Measurements from ENCODE around the gene THSD7A.

Gene THSD7A

GRCh38 chr7:11486271-11486670 is 345.7 kb downstream of the THSD7A start:
- Histone ChIP-seq H3K9me3 (ENCODE audit: control insufficient read depth, insufficient read depth, low read length) (no peaks in the 10 kb centered on the region; the same call in 1 of the 2 replicates), H3K4me1 (ENCODE audit: control insufficient read depth, insufficient read depth, low read length) (peaks cover 26% of the 10 kb centered on the region), H3K27ac (ENCODE audit: low read depth, low read length) (no peak overlapping the region), H3K4me3 (ENCODE audit: low read depth, low read length) (no peak overlapping the region), H3K9ac (ENCODE audit: low read depth, low read length) (no peak overlapping the region), H3K36me3 (ENCODE audit: control insufficient read depth, insufficient read depth, low read length) (no peaks in the 10 kb centered on the region), H3K27me3 (ENCODE audit: control insufficient read depth, insufficient read depth, low read length) (no peaks in the 10 kb centered on the region)

- no peaks in the 10 kb centered on the region for H3K27me3 ChIP-seq (ENCODE audit: control insufficient read depth, insufficient read depth, low read length)
- peaks cover 26% of the 10 kb centered on the region for H3K4me1 ChIP-seq (ENCODE audit: control insufficient read depth, insufficient read depth, low read length)
- H3K9me3 ChIP-seq (ENCODE audit: control insufficient read depth, insufficient read depth, low read length): no peaks in the 10 kb centered on the region; the same call in 1 of the 2 replicates
- no peaks in the 10 kb centered on the region for H3K36me3 ChIP-seq (ENCODE audit: control insufficient read depth, insufficient read depth, low read length)
- H3K9ac ChIP-seq (ENCODE audit: low read depth, low read length): no peak overlapping the region
- H3K27ac ChIP-seq (ENCODE audit: low read depth, low read length): no peak overlapping the region
- no peak overlapping the region for H3K4me3 ChIP-seq (ENCODE audit: low read depth, low read length)
Observed at GRCh38 chr7:11485636-11486035, 346.4 kb downstream of the THSD7A start.

GRCh38 chr7:11480143-11480542 is 351.9 kb downstream of the THSD7A start:
- no peaks in the 10 kb centered on the region for H3K9me3 ChIP-seq (ENCODE audit: control insufficient read depth, insufficient read depth, low read length)
- H3K9ac ChIP-seq (ENCODE audit: low read depth, low read length): no peak overlapping the region
- no peaks in the 10 kb centered on the region for H3K27me3 ChIP-seq (ENCODE audit: control insufficient read depth, insufficient read depth, low read length)
- H3K27ac ChIP-seq (ENCODE audit: low read depth, low read length): no peak overlapping the region
- H3K4me1 ChIP-seq (ENCODE audit: control insufficient read depth, insufficient read depth, low read length): no peaks in the 10 kb centered on the region
- no peaks in the 10 kb centered on the region for H3K36me3 ChIP-seq (ENCODE audit: control insufficient read depth, insufficient read depth, low read length)
- H3K4me3 ChIP-seq (ENCODE audit: low read depth, low read length): no peak overlapping the region

- Histone ChIP-seq H3K36me3 (ENCODE audit: control insufficient read depth, insufficient read depth, low read length) (no peaks in the 10 kb centered on the region), H3K9me3 (ENCODE audit: control insufficient read depth, insufficient read depth, low read length) (no peaks in the 10 kb centered on the region), H3K4me3 (ENCODE audit: low read depth, low read length) (no peak overlapping the region), H3K9ac (ENCODE audit: low read depth, low read length) (no peak overlapping the region), H3K4me1 (ENCODE audit: control insufficient read depth, insufficient read depth, low read length) (no peaks in the 10 kb centered on the region), H3K27me3 (ENCODE audit: control insufficient read depth, insufficient read depth, low read length) (no peaks in the 10 kb centered on the region), H3K27ac (ENCODE audit: low read depth, low read length) (no peak overlapping the region)
Observed at GRCh38 chr7:11478882-11479281, 353.1 kb downstream of the THSD7A start.

GRCh38 chr7:11478426-11478825 is 353.6 kb downstream of the THSD7A start:
- Histone ChIP-seq H3K27ac (ENCODE audit: low read depth, low read length) (no peak overlapping the region), H3K4me3 (ENCODE audit: low read depth, low read length) (no peak overlapping the region), H3K9me3 (ENCODE audit: control insufficient read depth, insufficient read depth, low read length) (no peaks in the 10 kb centered on the region), H3K36me3 (ENCODE audit: control insufficient read depth, insufficient read depth, low read length) (no peaks in the 10 kb centered on the region), H3K4me1 (ENCODE audit: control insufficient read depth, insufficient read depth, low read length) (no peaks in the 10 kb centered on the region), H3K9ac (ENCODE audit: low read depth, low read length) (no peak overlapping the region), H3K27me3 (ENCODE audit: control insufficient read depth, insufficient read depth, low read length) (no peaks in the 10 kb centered on the region)

- no peaks in the 10 kb centered on the region for H3K27me3 ChIP-seq (ENCODE audit: control insufficient read depth, insufficient read depth, low read length)
- H3K4me3 ChIP-seq (ENCODE audit: low read depth, low read length): no peak overlapping the region
- no peak overlapping the region for H3K27ac ChIP-seq (ENCODE audit: low read depth, low read length)
- H3K36me3 ChIP-seq (ENCODE audit: control insufficient read depth, insufficient read depth, low read length): no peaks in the 10 kb centered on the region
- H3K9ac ChIP-seq (ENCODE audit: low read depth, low read length): no peak overlapping the region
- no peaks in the 10 kb centered on the region for H3K9me3 ChIP-seq (ENCODE audit: control insufficient read depth, insufficient read depth, low read length)
- H3K4me1 ChIP-seq (ENCODE audit: control insufficient read depth, insufficient read depth, low read length): no peaks in the 10 kb centered on the region
Observed at GRCh38 chr7:11474902-11475585, 357.0 kb downstream of the THSD7A start.

GRCh38 chr7:11473807-11474424 is 358.1 kb downstream of the THSD7A start:
- Histone ChIP-seq H3K27me3 (ENCODE audit: control insufficient read depth, insufficient read depth, low read length) (no peaks in the 10 kb centered on the region), H3K4me3 (ENCODE audit: low read depth, low read length) (no peak overlapping the region), H3K9me3 (ENCODE audit: control insufficient read depth, insufficient read depth, low read length) (no peaks in the 10 kb centered on the region), H3K36me3 (ENCODE audit: control insufficient read depth, insufficient read depth, low read length) (no peaks in the 10 kb centered on the region), H3K9ac (ENCODE audit: low read depth, low read length) (no peak overlapping the region), H3K4me1 (ENCODE audit: control insufficient read depth, insufficient read depth, low read length) (no peaks in the 10 kb centered on the region), H3K27ac (ENCODE audit: low read depth, low read length) (no peak overlapping the region)

- no peaks in the 10 kb centered on the region for H3K27me3 ChIP-seq (ENCODE audit: control insufficient read depth, insufficient read depth, low read length)
- no peak overlapping the region for H3K27ac ChIP-seq (ENCODE audit: low read depth, low read length)
- H3K4me1 ChIP-seq (ENCODE audit: control insufficient read depth, insufficient read depth, low read length): no peaks in the 10 kb centered on the region
- H3K9ac ChIP-seq (ENCODE audit: low read depth, low read length): no peak overlapping the region
- no peaks in the 10 kb centered on the region for H3K9me3 ChIP-seq (ENCODE audit: control insufficient read depth, insufficient read depth, low read length)
- no peaks in the 10 kb centered on the region for H3K36me3 ChIP-seq (ENCODE audit: control insufficient read depth, insufficient read depth, low read length)
- no peak overlapping the region for H3K4me3 ChIP-seq (ENCODE audit: low read depth, low read length)
Observed at GRCh38 chr7:11473220-11473619, 358.8 kb downstream of the THSD7A start.

GRCh38 chr7:11472646-11473045 is 359.4 kb downstream of the THSD7A start:
- Histone ChIP-seq H3K4me1 (ENCODE audit: control insufficient read depth, insufficient read depth, low read length) (no peaks in the 10 kb centered on the region), H3K4me3 (ENCODE audit: low read depth, low read length) (no peak overlapping the region), H3K9ac (ENCODE audit: low read depth, low read length) (no peak overlapping the region), H3K36me3 (ENCODE audit: control insufficient read depth, insufficient read depth, low read length) (no peaks in the 10 kb centered on the region), H3K27me3 (ENCODE audit: control insufficient read depth, insufficient read depth, low read length) (no peaks in the 10 kb centered on the region), H3K27ac (ENCODE audit: low read depth, low read length) (no peak overlapping the region), H3K9me3 (ENCODE audit: control insufficient read depth, insufficient read depth, low read length) (no peaks in the 10 kb centered on the region)

GRCh38 chr7:11471255-11471654 is 360.7 kb downstream of the THSD7A start:
- Histone ChIP-seq H3K9me3 (ENCODE audit: control insufficient read depth, insufficient read depth, low read length) (no peaks in the 10 kb centered on the region), H3K9ac (ENCODE audit: low read depth, low read length) (no peak overlapping the region), H3K36me3 (ENCODE audit: control insufficient read depth, insufficient read depth, low read length) (no peaks in the 10 kb centered on the region), H3K27ac (ENCODE audit: low read depth, low read length) (no peak overlapping the region), H3K4me1 (ENCODE audit: control insufficient read depth, insufficient read depth, low read length) (no peaks in the 10 kb centered on the region), H3K4me3 (ENCODE audit: low read depth, low read length) (no peak overlapping the region), H3K27me3 (ENCODE audit: control insufficient read depth, insufficient read depth, low read length) (no peaks in the 10 kb centered on the region)

- Histone ChIP-seq H3K9me3 (ENCODE audit: control insufficient read depth, insufficient read depth, low read length) (no peaks in the 10 kb centered on the region), H3K27ac (ENCODE audit: low read depth, low read length) (no peak overlapping the region), H3K27me3 (ENCODE audit: control insufficient read depth, insufficient read depth, low read length) (no peaks in the 10 kb centered on the region), H3K36me3 (ENCODE audit: control insufficient read depth, insufficient read depth, low read length) (no peaks in the 10 kb centered on the region), H3K4me1 (ENCODE audit: control insufficient read depth, insufficient read depth, low read length) (no peaks in the 10 kb centered on the region), H3K4me3 (ENCODE audit: low read depth, low read length) (no peak overlapping the region), H3K9ac (ENCODE audit: low read depth, low read length) (no peak overlapping the region)
Observed at GRCh38 chr7:11469028-11469745, 362.8 kb downstream of the THSD7A start.

Data from HUES48 (cell line).